Liver (tissue), 9 donors: ENCODE results near the gene SUGCT. TPM values are rescaled to one million over a fixed set of nuclear protein-coding genes. Genes with fewer than 3 reads are reported as not detected.
A peak's percentile ranks its signal among the peaks of the same experiment; 100 is the strongest.
"Not testable (repeated sequence)": the region's sequence is repeated elsewhere in the genome, so short reads cannot be mapped to it uniquely, and the experiment has no call there.

Source experiments
- DNase-seq: peaks from one replicate; pipeline ENCODE4 v3.0.0-alpha.2; 2017; ENCODE audit warnings: low spot score
- H3K27ac ChIP-seq, 2 donors: one replicate each; pipeline ENCODE4 v1.7.0; 2013; ENCODE audit warnings: inconsistent platforms in 2 of 2, low read length in 2 of 2, control low read depth in 1 of 2, low read depth in 1 of 2, mild to moderate bottlenecking in 1 of 2
- H3K27me3 ChIP-seq, 4 donors: one replicate each; pipeline versions ENCODE4 v1.6.1 to v1.7.0; 2013; ENCODE audit warnings: low read length in 3 of 4, inconsistent platforms in 1 of 4, mild to moderate bottlenecking in 1 of 4, moderate library complexity in 1 of 4; ENCODE audit not compliant: control insufficient read depth in 4 of 4, insufficient read depth in 4 of 4
- H3K36me3 ChIP-seq, 4 donors: one replicate each; pipeline versions ENCODE4 v1.6.1 to v1.7.0; 2013; ENCODE audit warnings: low read length in 3 of 4, mild to moderate bottlenecking in 3 of 4, low read depth in 1 of 4, moderate library complexity in 1 of 4; ENCODE audit not compliant: control insufficient read depth in 4 of 4, insufficient read depth in 3 of 4
- H3K4me1 ChIP-seq, 4 donors: one replicate each; pipeline versions ENCODE4 v1.6.1 to v1.7.0; 2013; ENCODE audit warnings: low read length in 3 of 4, mild to moderate bottlenecking in 3 of 4, moderate library complexity in 1 of 4; ENCODE audit not compliant: control insufficient read depth in 4 of 4, insufficient read depth in 4 of 4
- H3K4me3 ChIP-seq, 3 donors: one replicate each; pipeline versions ENCODE4 v1.6.1 to v1.7.0; 2013; ENCODE audit warnings: low read length in 3 of 3, control low read depth in 1 of 3, low read depth in 1 of 3, mild to moderate bottlenecking in 1 of 3
- H3K9ac ChIP-seq, 2 donors: one replicate each; pipeline ENCODE4 v1.7.0; 2013; ENCODE audit warnings: low read length in 2 of 2, mild to moderate bottlenecking in 2 of 2, moderate library complexity in 2 of 2, control low read depth in 1 of 2, low read depth in 1 of 2
- H3K9me3 ChIP-seq, 4 donors: one replicate each; pipeline versions ENCODE4 v1.6.1 to v1.7.0; 2013; ENCODE audit warnings: low read length in 3 of 4; ENCODE audit not compliant: control insufficient read depth in 4 of 4
- CTCF ChIP-seq: fragments of 150-350 bp; IDR thresholded peaks from 2 replicates; pipeline ENCODE4 v1.5.1; 2017; ENCODE audit warnings: improper control_type of control experiment, low read depth, low read length; ENCODE audit not compliant: missing input control
- EGR1 ChIP-seq, 2 donors: IDR thresholded peaks; 2 replicates each; pipeline ENCODE4 v1.6.1; 2016 to 2018; ENCODE audit warnings: antibody characterized with exemption in 2 of 2, low read depth in 2 of 2
- FOXA1 ChIP-seq: IDR thresholded peaks from 2 replicates; pipeline ENCODE4 v1.6.1; 2016; ENCODE audit warnings: antibody characterized with exemption
- FOXA2 ChIP-seq: IDR thresholded peaks from 2 replicates; pipeline ENCODE4 v1.6.1; 2016; ENCODE audit warnings: antibody characterized with exemption
- HNF4A ChIP-seq, 2 donors: conservative IDR thresholded peaks; 2 replicates each; pipeline ENCODE4 v1.6.1; 2016; ENCODE audit warnings: antibody characterized with exemption in 2 of 2, mild to moderate bottlenecking in 2 of 2
- HNF4G ChIP-seq: IDR thresholded peaks from 2 replicates; pipeline ENCODE4 v1.6.1; 2016; ENCODE audit warnings: antibody characterized with exemption
- JUND ChIP-seq, 2 donors: IDR thresholded peaks; 2 replicates each; pipeline ENCODE4 v1.6.1; 2016; ENCODE audit warnings: antibody characterized with exemption in 2 of 2
- MAX ChIP-seq: IDR thresholded peaks from 2 replicates; pipeline ENCODE4 v1.6.1; 2016; ENCODE audit warnings: antibody characterized with exemption
- NR2F2 ChIP-seq: IDR thresholded peaks from 2 replicates; pipeline ENCODE4 v1.6.1; 2016; ENCODE audit warnings: antibody characterized with exemption
- RAD21 ChIP-seq, 2 donors: IDR thresholded peaks; 2 replicates each; pipeline ENCODE4 v1.6.1; 2016; ENCODE audit warnings: antibody characterized with exemption in 2 of 2, mild to moderate bottlenecking in 2 of 2
- REST ChIP-seq: IDR thresholded peaks from 2 replicates; pipeline ENCODE4 v1.6.1; 2016; ENCODE audit warnings: antibody characterized with exemption, mild to moderate bottlenecking
- RXRA ChIP-seq, 2 donors: IDR thresholded peaks; 2 replicates each; pipeline ENCODE4 v1.6.1; 2017 to 2018; ENCODE audit warnings: antibody characterized with exemption in 2 of 2, mild to moderate bottlenecking in 1 of 2
- SP1 ChIP-seq: IDR thresholded peaks from 2 replicates; pipeline ENCODE4 v1.6.1; 2018; ENCODE audit warnings: antibody characterized with exemption, mild to moderate bottlenecking
- YY1 ChIP-seq: IDR thresholded peaks from 2 replicates; pipeline ENCODE4 v1.6.1; 2016; ENCODE audit warnings: antibody characterized with exemption, mild to moderate bottlenecking
- WGBS: extraction: QIAGEN DNeasy Blood & Tissue Kit; methylation state at CpG from one replicate; pipeline ENCODE4 v1.1.7; 2013; 5-methylcytosine and 5-hydroxymethylcytosine counted together
- polyA plus RNA-seq, 2 donors: library from polyadenylated mRNA; stranded (reverse) in 1 of 2; unstranded in 1 of 2; fragments of 200-250 nt in 1 of 2; fragments of >200 nt in 1 of 2; fragmentation: Nextera tagmentation in 1 of 2; extraction: Ambion mirVana in 1 of 2; gene quantifications; one replicate each; pipeline versions ENCODE4 v1.2.1 to v1.2.3, GENCODE V29; 2013 to 2015
- total RNA-seq, 2 donors: library from RNA; depleted of rRNA; stranded (reverse); fragments of >200 nt; gene quantifications; one replicate each; pipeline ENCODE4 v1.2.3, GENCODE V29; 2014
- TF ChIP-seq, protein P1 (sequence below): IDR thresholded peaks from 2 replicates; pipeline ENCODE4 v1.6.1; 2016; ENCODE audit warnings: antibody characterized with exemption
- donor health status: healthy.
- donor health status: healthy.
- donor health status: healthy.
- donor health status: healthy.
- donor health status: healthy.

SUGCT gene
- total and polyA plus RNA-seq, 4 donors: 6.2 to 11.9 (median 9.9) TPM

DNA sequence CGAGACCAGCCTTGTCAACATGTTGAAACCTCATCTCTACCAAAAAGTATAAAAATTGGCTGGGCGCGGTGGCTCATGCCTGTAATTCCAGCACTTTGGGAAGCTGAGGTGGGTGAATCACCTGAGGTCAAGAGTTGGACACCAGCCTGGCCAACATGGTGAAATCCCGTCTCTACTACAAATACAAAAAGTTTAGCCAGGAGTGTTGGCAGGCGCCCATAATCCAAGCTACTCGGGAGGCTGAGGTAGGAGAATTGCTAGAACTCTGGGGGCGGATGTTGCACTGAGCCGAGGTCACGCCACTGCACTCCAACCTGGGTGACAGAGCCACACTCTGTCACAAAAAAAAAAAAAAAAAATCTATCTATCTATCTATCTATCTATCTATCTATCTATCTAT lies 279.9 kb downstream of the SUGCT start:
- not testable (repeated sequence) for H3K36me3 ChIP-seq, H3K9ac ChIP-seq, DNase-seq, H3K4me1 ChIP-seq, H3K4me3 ChIP-seq, H3K27me3 ChIP-seq, H3K27ac ChIP-seq, H3K9me3 ChIP-seq
- 39% methylated on average over 9 of the region's 9 CpGs for WGBS
- TF ChIP-seq RAD21 (IDR thresholded peaks at IDR 0.05) (peak; percentile 28 to 51), REST (peak; percentile 29), RXRA (IDR thresholded peaks at IDR 0.05) (peak; percentile 77 to 83), JUND (IDR thresholded peaks at IDR 0.05) (peak; percentile 66 to 75), SP1 (peak; percentile 41), HNF4A (conservative IDR thresholded peaks at IDR 0.05) (peak; percentile 58 to 61), NR2F2 (peak; percentile 27), YY1 (peak; percentile 63), EGR1 (IDR thresholded peaks at IDR 0.05; ENCODE audit: low read depth in 2 of 2) (peak; percentile 62 to 83)
- TF ChIP-seq, protein P1, sequence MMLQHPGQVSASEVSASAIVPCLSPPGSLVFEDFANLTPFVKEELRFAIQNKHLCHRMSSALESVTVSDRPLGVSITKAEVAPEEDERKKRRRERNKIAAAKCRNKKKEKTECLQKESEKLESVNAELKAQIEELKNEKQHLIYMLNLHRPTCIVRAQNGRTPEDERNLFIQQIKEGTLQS: peak; percentile 21

- Histone ChIP-seq H3K4me3 (no peak overlapping the region), H3K9me3 (no peaks in the 10 kb centered on the region), H3K9ac (no peak overlapping the region), H3K4me1 (peaks cover 0 to 9% (median 0%) of the 10 kb centered on the region in 4 donors), H3K27ac (no peak overlapping the region), H3K36me3 (no peaks in the 10 kb centered on the region), H3K27me3 (no peaks in the 10 kb centered on the region)
- DNase-seq: no peak
- WGBS: 93% methylated on average over 1 of the region's 1 CpG
- TF ChIP-seq JUND (IDR thresholded peaks at IDR 0.05) (no peak), FOXA2 (no peak), HNF4A (conservative IDR thresholded peaks at IDR 0.05) (no peak), YY1 (no peak), CTCF (no peak), RXRA (IDR thresholded peaks at IDR 0.05) (no peak), SP1 (no peak), MAX (no peak)
Observed at GRCh38 chr7:40418448-40418847, 283.6 kb downstream of the SUGCT start.

DNA sequence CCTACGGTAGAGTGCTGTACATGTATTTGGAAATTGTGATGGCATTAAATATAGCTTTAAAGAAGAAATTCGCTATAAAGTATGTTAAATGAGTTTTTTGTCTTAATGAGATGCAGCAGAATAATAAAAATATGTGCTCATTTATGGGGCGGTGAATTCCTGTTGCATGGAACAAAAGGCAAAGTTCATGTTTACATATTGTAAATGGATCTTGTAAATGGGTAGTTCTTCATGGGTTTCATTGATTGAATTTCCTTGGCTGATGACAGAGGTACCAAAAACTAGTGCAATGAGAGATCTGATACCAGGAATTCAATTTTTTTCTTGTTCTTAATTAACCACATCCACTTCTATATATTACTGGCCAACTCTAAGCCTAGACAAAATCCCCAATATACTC lies 284.2 kb downstream of the SUGCT start:
- no peaks in the 10 kb centered on the region for H3K36me3 ChIP-seq
- peaks cover 0 to 9% (median 0%) of the 10 kb centered on the region in 4 donors for H3K4me1 ChIP-seq
- DNase-seq: no peak
- 70% methylated on average over 3 of the region's 3 CpGs for WGBS
- no peak overlapping the region for H3K9ac ChIP-seq
- no peak overlapping the region for H3K27ac ChIP-seq
- no peak overlapping the region for H3K4me3 ChIP-seq
- no peaks in the 10 kb centered on the region for H3K9me3 ChIP-seq
- H3K27me3 ChIP-seq: no peaks in the 10 kb centered on the region
- peak in 1 of 2 donors; percentile 32 for TF ChIP-seq RXRA (IDR thresholded peaks at IDR 0.05)
- TF ChIP-seq FOXA2: peak; percentile 81
- no peak for TF ChIP-seq NR2F2
- TF ChIP-seq, protein P1: no peak
- TF ChIP-seq HNF4A (conservative IDR thresholded peaks at IDR 0.05): peak; percentile 78 to 85
- peak; percentile 65 for TF ChIP-seq FOXA1
- peak; percentile 52 for TF ChIP-seq HNF4G
- TF ChIP-seq JUND (IDR thresholded peaks at IDR 0.05): peak in 1 of 2 donors; percentile 13
